WTC11 (cell line): Measurements from ENCODE around the gene CAPN1. TPM values are rescaled to one million over a fixed set of nuclear protein-coding genes. Genes with fewer than 3 reads are reported as not detected.
A peak's percentile ranks its signal among the peaks of the same experiment; 100 is the strongest.

Source experiments
- ATAC-seq: fragments of 200-7000 bp; cut with Tn5 transposase; 2 replicates; pipeline ENCODE4 v1.10.0; 2021; ENCODE audit warnings: mild to moderate bottlenecking, moderate library complexity
- CTCF ChIA-PET: fragments of 300-600 bp; sonication (Branson Sonifier 250); formaldehyde crosslinking; loops from one replicate; lab custom pipeline; 2021; ENCODE audit warnings: antibody characterized with exemption; lab: Charles Lee
- POLR2A ChIA-PET: fragments of 350-600 bp; sonication (Branson Sonifier 250); formaldehyde crosslinking; loops from one replicate; lab custom pipeline; 2021; ENCODE audit warnings: antibody characterized with exemption; lab: Charles Lee
- DNase-seq: peaks from one replicate; pipeline ENCODE4 v3.0.0; 2021; ENCODE audit warnings: low spot score
- H3K27ac Mint-ChIP-seq: 2 replicates; pipeline ENCODE4 v1.8.0; 2021; ENCODE audit warnings: mixed read lengths
- H3K27me3 Mint-ChIP-seq: 2 replicates; pipeline ENCODE4 v1.8.0; 2021; ENCODE audit warnings: low read depth, mild to moderate bottlenecking, moderate library complexity, mixed read lengths
- H3K36me3 Mint-ChIP-seq: 2 replicates; pipeline ENCODE4 v1.8.0; 2021; ENCODE audit warnings: mixed read lengths
- H3K4me1 Mint-ChIP-seq: 2 replicates; pipeline ENCODE4 v1.8.0; 2022; ENCODE audit warnings: mixed read lengths
- H3K4me3 Mint-ChIP-seq: 2 replicates; pipeline ENCODE4 v1.8.0; 2021; ENCODE audit warnings: mild to moderate bottlenecking, moderate library complexity, mixed read lengths
- H3K9me3 Mint-ChIP-seq: 2 replicates; pipeline ENCODE4 v1.8.0; 2021; ENCODE audit warnings: mixed read lengths
- ATF1 ChIP-seq: sonication (generic); formaldehyde crosslinking; IDR thresholded peaks from 2 replicates; pipeline ENCODE4 v1.8.1; 2023; ENCODE audit warnings: mild to moderate bottlenecking, moderate library complexity, missing genetic modification reagents
- ATF2 ChIP-seq: sonication (generic); formaldehyde crosslinking; IDR thresholded peaks from 2 replicates; pipeline ENCODE4 v1.8.1; 2022; ENCODE audit warnings: low read depth, missing genetic modification reagents, borderline replicate concordance
- ERG ChIP-seq: fragments of 250-450 bp; sonication (Bioruptor Pico); IDR thresholded peaks from 2 replicates; pipeline ENCODE4 v1.8.0; 2021; ENCODE audit warnings: mild to moderate bottlenecking
- GABPB1 ChIP-seq: sonication (generic); formaldehyde crosslinking; IDR thresholded peaks from 2 replicates; pipeline ENCODE4 v1.8.1; 2023; ENCODE audit warnings: mild to moderate bottlenecking, missing genetic modification reagents
- HMGXB4 ChIP-seq: sonication (generic); formaldehyde crosslinking; IDR thresholded peaks from 2 replicates; pipeline ENCODE4 v1.8.1; 2023; ENCODE audit warnings: mild to moderate bottlenecking, moderate library complexity, missing genetic modification reagents
- IRF2 ChIP-seq: sonication (generic); formaldehyde crosslinking; IDR thresholded peaks from 2 replicates; pipeline ENCODE4 v1.8.0; 2022; ENCODE audit warnings: low read depth, missing genetic modification reagents, borderline replicate concordance
- JAZF1 ChIP-seq: fragments of 250-450 bp; sonication (Bioruptor Pico); IDR thresholded peaks from 2 replicates; pipeline ENCODE4 v1.9.0; 2021; ENCODE audit warnings: moderate library complexity, mild to moderate bottlenecking, inconsistent platforms
- NFYB ChIP-seq: sonication (generic); formaldehyde crosslinking; conservative IDR thresholded peaks from 2 replicates; pipeline ENCODE4 v1.8.0; 2022; ENCODE audit warnings: low read depth, missing genetic modification reagents
- NR1H2 ChIP-seq: sonication (generic); formaldehyde crosslinking; IDR thresholded peaks from 2 replicates; pipeline ENCODE4 v1.9.0; 2021; ENCODE audit warnings: mild to moderate bottlenecking, moderate library complexity, missing genetic modification reagents
- SMAD4 ChIP-seq: sonication (generic); formaldehyde crosslinking; IDR thresholded peaks from 2 replicates; pipeline ENCODE4 v1.8.0; 2022; ENCODE audit warnings: mild to moderate bottlenecking, missing genetic modification reagents
- ZNF138 ChIP-seq: sonication (generic); formaldehyde crosslinking; conservative IDR thresholded peaks from 2 replicates; pipeline ENCODE4 v1.8.1; 2022; ENCODE audit warnings: mild to moderate bottlenecking, moderate library complexity, missing genetic modification reagents
- ZNF281 ChIP-seq: sonication (generic); formaldehyde crosslinking; IDR thresholded peaks from 2 replicates; pipeline ENCODE4 v1.8.0; 2023; ENCODE audit warnings: mild to moderate bottlenecking, missing genetic modification reagents
- ZNF416 ChIP-seq: fragments of 250-450 bp; sonication (Bioruptor Pico); IDR thresholded peaks from 2 replicates; pipeline ENCODE4 v1.9.0; 2021; ENCODE audit warnings: mild to moderate bottlenecking, inconsistent platforms
- ZNF512 ChIP-seq: sonication (generic); formaldehyde crosslinking; IDR thresholded peaks from 2 replicates; pipeline ENCODE4 v1.8.1; 2022; ENCODE audit warnings: missing genetic modification reagents, borderline replicate concordance
- ZNF671 ChIP-seq: fragments of 250-450 bp; sonication (Bioruptor Pico); IDR thresholded peaks from 2 replicates; pipeline ENCODE4 v1.8.0; 2021; ENCODE audit warnings: mild to moderate bottlenecking
- total RNA-seq: library from RNA; stranded (reverse); gene quantifications from 3 replicates; pipeline ENCODE4 v1.2.3, GENCODE V29; 2021
- TF ChIP-seq, protein P1 (sequence below): fragments of 250-450 bp; sonication (Bioruptor Pico); IDR thresholded peaks from 2 replicates; pipeline ENCODE4 v1.9.0; 2021; ENCODE audit warnings: mild to moderate bottlenecking
- TF ChIP-seq, protein P2 (sequence below): sonication (generic); formaldehyde crosslinking; IDR thresholded peaks from 2 replicates; pipeline ENCODE4 v1.8.1; 2022; ENCODE audit warnings: mild to moderate bottlenecking, missing genetic modification reagents, moderate library complexity, borderline replicate concordance
- TF ChIP-seq, protein P3 (sequence below): sonication (generic); formaldehyde crosslinking; IDR thresholded peaks from 2 replicates; pipeline ENCODE4 v1.8.1; 2023; ENCODE audit warnings: mild to moderate bottlenecking, missing genetic modification reagents, borderline replicate concordance

Gene CAPN1
- total RNA-seq, 1 experiment from 2014 or later = 257 TPM

DNA sequence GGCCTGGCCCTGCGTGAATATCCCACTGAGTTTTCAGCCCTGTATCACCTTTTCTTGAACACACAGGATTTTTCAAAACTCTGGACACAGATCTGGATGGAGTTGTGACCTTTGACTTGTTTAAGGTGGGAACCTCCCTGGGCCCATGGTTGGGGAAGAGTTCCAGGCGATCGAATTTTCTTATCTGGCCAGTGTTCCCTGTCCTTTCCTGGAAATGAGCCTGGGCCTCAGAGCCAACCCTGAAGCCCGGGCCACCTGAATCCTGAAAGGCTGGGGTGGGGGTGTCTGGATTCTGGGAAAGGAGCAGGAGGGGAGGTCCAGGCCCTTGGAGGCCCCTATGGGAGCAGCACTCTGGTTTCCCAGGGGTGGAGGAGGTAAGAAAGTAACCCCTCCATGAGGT, 29.0 kb downstream of the CAPN1 start (continued):
- TF ChIP-seq, protein P1, sequence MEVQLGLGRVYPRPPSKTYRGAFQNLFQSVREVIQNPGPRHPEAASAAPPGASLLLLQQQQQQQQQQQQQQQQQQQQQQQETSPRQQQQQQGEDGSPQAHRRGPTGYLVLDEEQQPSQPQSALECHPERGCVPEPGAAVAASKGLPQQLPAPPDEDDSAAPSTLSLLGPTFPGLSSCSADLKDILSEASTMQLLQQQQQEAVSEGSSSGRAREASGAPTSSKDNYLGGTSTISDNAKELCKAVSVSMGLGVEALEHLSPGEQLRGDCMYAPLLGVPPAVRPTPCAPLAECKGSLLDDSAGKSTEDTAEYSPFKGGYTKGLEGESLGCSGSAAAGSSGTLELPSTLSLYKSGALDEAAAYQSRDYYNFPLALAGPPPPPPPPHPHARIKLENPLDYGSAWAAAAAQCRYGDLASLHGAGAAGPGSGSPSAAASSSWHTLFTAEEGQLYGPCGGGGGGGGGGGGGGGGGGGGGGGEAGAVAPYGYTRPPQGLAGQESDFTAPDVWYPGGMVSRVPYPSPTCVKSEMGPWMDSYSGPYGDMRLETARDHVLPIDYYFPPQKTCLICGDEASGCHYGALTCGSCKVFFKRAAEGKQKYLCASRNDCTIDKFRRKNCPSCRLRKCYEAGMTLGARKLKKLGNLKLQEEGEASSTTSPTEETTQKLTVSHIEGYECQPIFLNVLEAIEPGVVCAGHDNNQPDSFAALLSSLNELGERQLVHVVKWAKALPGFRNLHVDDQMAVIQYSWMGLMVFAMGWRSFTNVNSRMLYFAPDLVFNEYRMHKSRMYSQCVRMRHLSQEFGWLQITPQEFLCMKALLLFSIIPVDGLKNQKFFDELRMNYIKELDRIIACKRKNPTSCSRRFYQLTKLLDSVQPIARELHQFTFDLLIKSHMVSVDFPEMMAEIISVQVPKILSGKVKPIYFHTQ (CRISPR knock-in tag) = no peak
- TF ChIP-seq ZNF671 (CRISPR knock-in tag) (no peak), JAZF1 (CRISPR knock-in tag) (no peak), SMAD4 (CRISPR knock-in tag) (no peak), ZNF138 (CRISPR knock-in tag) (no peak), NFYB (CRISPR knock-in tag) (no peak), ZNF281 (CRISPR knock-in tag) (no peak), ZNF416 (CRISPR knock-in tag) (no peak), ERG (CRISPR knock-in tag) (no peak), IRF2 (no peak), NR1H2 (CRISPR knock-in tag) (no peak)

- H3K27me3 Mint-ChIP-seq = no peaks in the 10 kb centered on the region
- DNase-seq (no peak), ATAC-seq (no peak)
- peaks cover 30% of the 10 kb centered on the region for H3K36me3 Mint-ChIP-seq
- ChIA-PET POLR2A (interaction anchor here (1.2 kb wide), 2 partner anchors 29 to 30 kb away, joined by 3 to 4 read pairs; partner anchors contain the start of gene CAPN1), CTCF (interaction anchor here (0.6 to 4.8 kb wide), 7 partner anchors 7 to 104 kb away, joined by 3 to 55 read pairs (median 15); partner anchors contain the start of genes CAPN1 and CDC42EP2)
- no peaks in the 10 kb centered on the region for H3K9me3 Mint-ChIP-seq
- peak overlapping the region; percentile 100; the same call in 1 of the 2 replicates for H3K27ac Mint-ChIP-seq
- peaks cover 38% of the 10 kb centered on the region for H3K4me1 Mint-ChIP-seq
- no peak overlapping the region for H3K4me3 Mint-ChIP-seq
- TF ChIP-seq HMGXB4 = no peak
- no peak for TF ChIP-seq ATF1
- TF ChIP-seq, protein P2, sequence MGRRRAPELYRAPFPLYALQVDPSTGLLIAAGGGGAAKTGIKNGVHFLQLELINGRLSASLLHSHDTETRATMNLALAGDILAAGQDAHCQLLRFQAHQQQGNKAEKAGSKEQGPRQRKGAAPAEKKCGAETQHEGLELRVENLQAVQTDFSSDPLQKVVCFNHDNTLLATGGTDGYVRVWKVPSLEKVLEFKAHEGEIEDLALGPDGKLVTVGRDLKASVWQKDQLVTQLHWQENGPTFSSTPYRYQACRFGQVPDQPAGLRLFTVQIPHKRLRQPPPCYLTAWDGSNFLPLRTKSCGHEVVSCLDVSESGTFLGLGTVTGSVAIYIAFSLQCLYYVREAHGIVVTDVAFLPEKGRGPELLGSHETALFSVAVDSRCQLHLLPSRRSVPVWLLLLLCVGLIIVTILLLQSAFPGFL (CRISPR knock-in tag) = no peak
- no peak for TF ChIP-seq GABPB1 (CRISPR knock-in tag)
- TF ChIP-seq ATF2 (CRISPR knock-in tag) = no peak
- TF ChIP-seq ZNF512 (CRISPR knock-in tag) = no peak
- TF ChIP-seq, protein P3, sequence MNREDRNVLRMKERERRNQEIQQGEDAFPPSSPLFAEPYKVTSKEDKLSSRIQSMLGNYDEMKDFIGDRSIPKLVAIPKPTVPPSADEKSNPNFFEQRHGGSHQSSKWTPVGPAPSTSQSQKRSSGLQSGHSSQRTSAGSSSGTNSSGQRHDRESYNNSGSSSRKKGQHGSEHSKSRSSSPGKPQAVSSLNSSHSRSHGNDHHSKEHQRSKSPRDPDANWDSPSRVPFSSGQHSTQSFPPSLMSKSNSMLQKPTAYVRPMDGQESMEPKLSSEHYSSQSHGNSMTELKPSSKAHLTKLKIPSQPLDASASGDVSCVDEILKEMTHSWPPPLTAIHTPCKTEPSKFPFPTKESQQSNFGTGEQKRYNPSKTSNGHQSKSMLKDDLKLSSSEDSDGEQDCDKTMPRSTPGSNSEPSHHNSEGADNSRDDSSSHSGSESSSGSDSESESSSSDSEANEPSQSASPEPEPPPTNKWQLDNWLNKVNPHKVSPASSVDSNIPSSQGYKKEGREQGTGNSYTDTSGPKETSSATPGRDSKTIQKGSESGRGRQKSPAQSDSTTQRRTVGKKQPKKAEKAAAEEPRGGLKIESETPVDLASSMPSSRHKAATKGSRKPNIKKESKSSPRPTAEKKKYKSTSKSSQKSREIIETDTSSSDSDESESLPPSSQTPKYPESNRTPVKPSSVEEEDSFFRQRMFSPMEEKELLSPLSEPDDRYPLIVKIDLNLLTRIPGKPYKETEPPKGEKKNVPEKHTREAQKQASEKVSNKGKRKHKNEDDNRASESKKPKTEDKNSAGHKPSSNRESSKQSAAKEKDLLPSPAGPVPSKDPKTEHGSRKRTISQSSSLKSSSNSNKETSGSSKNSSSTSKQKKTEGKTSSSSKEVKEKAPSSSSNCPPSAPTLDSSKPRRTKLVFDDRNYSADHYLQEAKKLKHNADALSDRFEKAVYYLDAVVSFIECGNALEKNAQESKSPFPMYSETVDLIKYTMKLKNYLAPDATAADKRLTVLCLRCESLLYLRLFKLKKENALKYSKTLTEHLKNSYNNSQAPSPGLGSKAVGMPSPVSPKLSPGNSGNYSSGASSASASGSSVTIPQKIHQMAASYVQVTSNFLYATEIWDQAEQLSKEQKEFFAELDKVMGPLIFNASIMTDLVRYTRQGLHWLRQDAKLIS = no peak
These were observed 29.8 kb downstream of the CAPN1 start for GRCh38 chr11:65211293-65212105.
